ENCODE measurements around the gene E2F4.
A peak's percentile ranks its signal among the peaks of the same experiment; 100 is the strongest.

The E2F4 gene

DNA sequence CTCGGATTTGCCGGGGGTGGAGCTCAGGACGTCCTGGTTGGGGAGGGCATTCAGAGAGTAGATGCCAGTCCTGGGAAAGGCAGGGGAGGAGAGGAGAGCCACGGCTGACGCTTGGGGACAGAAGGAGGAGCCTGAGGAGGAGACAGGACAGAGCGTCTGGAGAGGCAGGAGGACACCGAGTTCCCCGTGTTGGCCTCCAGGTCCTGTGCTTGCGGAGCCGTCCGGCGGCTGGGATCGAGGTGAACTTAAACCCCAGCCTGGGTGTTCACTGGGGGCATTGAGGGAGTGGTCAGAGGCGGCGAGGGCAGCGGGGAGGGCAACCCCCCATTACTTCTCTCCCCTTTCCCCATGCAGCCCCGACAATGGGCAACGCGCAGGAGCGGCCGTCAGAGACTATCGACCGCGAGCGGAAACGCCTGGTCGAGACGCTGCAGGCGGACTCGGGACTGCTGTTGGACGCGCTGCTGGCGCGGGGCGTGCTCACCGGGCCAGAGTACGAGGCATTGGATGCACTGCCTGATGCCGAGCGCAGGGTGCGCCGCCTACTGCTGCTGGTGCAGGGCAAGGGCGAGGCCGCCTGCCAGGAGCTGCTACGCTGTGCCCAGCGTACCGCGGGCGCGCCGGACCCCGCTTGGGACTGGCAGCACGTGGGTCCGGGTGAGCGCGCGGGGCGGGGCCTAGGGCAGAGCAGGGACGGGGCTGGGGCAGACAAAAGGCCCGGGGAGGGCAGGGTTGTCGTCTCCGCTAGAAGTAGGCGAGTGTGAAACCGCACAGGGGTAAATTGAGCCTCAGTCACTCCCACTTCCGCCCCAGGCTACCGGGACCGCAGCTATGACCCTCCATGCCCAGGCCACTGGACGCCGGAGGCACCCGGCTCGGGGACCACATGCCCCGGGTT lies 17.9 kb upstream of the E2F4 start:
- peak overlapping the region; percentile 34 for H3K4me3 ChIP-seq (ENCODE audit: low read depth, low read length)

DNA sequence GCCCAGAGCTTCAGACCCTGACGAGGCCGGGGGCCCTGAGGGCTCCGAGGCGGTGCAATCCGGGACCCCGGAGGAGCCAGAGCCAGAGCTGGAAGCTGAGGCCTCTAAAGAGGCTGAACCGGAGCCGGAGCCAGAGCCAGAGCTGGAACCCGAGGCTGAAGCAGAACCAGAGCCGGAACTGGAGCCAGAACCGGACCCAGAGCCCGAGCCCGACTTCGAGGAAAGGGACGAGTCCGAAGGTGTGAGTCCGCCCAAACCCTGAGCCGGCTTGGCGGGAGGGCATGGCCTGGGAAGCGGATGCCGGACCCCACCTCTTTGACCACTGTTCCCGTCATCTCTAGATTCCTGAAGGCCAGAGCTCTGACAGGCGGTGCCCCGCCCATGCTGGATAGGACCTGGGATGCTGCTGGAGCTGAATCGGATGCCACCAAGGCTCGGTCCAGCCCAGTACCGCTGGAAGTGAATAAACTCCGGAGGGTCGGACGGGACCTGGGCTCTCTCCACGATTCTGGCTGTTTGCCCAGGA lies 17.2 kb upstream of the E2F4 start:
- H3K4me3 ChIP-seq (ENCODE audit: low read depth, low read length) = no peak overlapping the region
- TF ChIP-seq, protein P1, sequence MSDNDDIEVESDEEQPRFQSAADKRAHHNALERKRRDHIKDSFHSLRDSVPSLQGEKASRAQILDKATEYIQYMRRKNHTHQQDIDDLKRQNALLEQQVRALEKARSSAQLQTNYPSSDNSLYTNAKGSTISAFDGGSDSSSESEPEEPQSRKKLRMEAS (IDR thresholded peaks at IDR 0.05; ENCODE audit: low read depth, low read length) = no peak
- TF ChIP-seq MYC (IDR thresholded peaks at IDR 0.05; ENCODE audit: low read depth, low read length) (no peak), POLR2A (IDR thresholded peaks at IDR 0.05; ENCODE audit: extremely low read depth, insufficient read length) (no peak)
- TF ChIP-seq, protein P2, sequence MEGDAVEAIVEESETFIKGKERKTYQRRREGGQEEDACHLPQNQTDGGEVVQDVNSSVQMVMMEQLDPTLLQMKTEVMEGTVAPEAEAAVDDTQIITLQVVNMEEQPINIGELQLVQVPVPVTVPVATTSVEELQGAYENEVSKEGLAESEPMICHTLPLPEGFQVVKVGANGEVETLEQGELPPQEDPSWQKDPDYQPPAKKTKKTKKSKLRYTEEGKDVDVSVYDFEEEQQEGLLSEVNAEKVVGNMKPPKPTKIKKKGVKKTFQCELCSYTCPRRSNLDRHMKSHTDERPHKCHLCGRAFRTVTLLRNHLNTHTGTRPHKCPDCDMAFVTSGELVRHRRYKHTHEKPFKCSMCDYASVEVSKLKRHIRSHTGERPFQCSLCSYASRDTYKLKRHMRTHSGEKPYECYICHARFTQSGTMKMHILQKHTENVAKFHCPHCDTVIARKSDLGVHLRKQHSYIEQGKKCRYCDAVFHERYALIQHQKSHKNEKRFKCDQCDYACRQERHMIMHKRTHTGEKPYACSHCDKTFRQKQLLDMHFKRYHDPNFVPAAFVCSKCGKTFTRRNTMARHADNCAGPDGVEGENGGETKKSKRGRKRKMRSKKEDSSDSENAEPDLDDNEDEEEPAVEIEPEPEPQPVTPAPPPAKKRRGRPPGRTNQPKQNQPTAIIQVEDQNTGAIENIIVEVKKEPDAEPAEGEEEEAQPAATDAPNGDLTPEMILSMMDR (IDR thresholded peaks at IDR 0.05; ENCODE audit: low read depth, low read length) = no peak
- no peak for DNase-seq (ENCODE audit: low read depth)

More for the DNA sequence above, 17.9 kb upstream of the E2F4 start:
- DNase-seq (ENCODE audit: low read depth) = peak; percentile 88
- TF ChIP-seq POLR2A (IDR thresholded peaks at IDR 0.05; ENCODE audit: extremely low read depth, insufficient read length) (peak; percentile 38), MYC (IDR thresholded peaks at IDR 0.05; ENCODE audit: low read depth, low read length) (no peak; the same call in 1 of the 2 replicates)
- TF ChIP-seq, protein P1 (IDR thresholded peaks at IDR 0.05; ENCODE audit: low read depth, low read length) = peak; percentile 46; the same call in 1 of the 2 replicates
- TF ChIP-seq, protein P2 (IDR thresholded peaks at IDR 0.05; ENCODE audit: low read depth, low read length) = peak; percentile 5

DNA sequence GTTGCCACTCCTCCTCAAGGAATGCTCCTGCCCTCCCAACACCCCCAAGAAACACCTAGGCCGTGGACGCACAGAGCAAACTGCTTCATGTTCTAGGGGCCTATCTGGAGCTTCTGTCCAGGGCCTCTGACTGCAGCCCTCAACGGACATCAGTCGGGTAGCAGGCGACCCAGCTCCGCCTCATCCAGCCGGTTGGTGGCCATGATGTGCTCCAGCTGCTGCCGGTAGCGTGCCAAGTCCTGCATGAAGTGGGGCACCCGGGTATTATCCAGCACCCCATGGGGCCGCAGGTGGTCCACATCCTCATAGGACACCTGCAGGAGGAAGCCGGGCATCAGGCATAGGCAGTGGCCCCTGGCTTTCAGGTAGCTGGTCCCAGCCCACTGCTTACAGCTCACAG lies 15.3 kb upstream of the E2F4 start:
- DNase-seq (ENCODE audit: low read depth) = no peak
- TF ChIP-seq, protein P2 (IDR thresholded peaks at IDR 0.05; ENCODE audit: low read depth, low read length) = no peak
- TF ChIP-seq, protein P1 (IDR thresholded peaks at IDR 0.05; ENCODE audit: low read depth, low read length) = no peak
- TF ChIP-seq POLR2A (IDR thresholded peaks at IDR 0.05; ENCODE audit: extremely low read depth, insufficient read length) (no peak), MYC (IDR thresholded peaks at IDR 0.05; ENCODE audit: low read depth, low read length) (no peak)

GRCh38 chr16:67177743-67178699 lies 13.9 kb upstream of the E2F4 start:
- no peak overlapping the region for H3K4me3 ChIP-seq (ENCODE audit: low read depth, low read length)
- TF ChIP-seq, protein P1 (IDR thresholded peaks at IDR 0.05; ENCODE audit: low read depth, low read length) = no peak
- DNase-seq (ENCODE audit: low read depth) = peak; percentile 43

More for the DNA sequence above, 15.3 kb upstream of the E2F4 start:
- H3K4me3 ChIP-seq (ENCODE audit: low read depth, low read length) = no peak overlapping the region

DNA sequence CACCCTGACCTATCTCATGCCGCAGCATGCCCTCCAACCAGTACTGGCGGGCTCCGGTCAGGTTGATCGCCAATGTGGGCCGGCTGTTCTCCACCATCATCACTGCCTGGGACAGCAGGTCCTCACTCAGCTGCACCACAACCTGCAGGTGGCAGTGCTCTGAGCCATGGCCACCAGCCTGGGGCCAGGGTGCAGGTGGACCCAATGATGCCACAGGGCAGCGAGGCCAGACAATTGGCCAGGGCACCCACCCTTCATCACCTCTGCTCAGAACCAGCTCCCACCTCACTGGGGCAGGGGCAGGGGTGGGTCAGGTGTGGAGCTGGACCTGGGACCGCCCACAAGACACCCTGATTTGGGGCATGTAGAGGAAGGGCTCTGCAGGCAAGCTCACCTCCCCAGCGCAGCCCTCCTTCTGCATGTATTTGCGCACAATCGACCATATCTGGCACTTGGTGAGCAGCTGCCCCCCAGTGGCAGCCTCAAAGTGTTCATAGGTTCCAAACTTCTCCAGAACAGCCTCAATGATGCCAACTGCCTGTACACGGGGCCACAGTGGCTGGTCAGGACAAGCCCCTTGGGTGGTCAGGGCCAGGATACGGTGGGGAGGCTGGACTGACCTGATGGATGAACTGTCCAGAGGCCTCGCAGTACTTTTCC lies 12.4 kb upstream of the E2F4 start:
- no peak overlapping the region for H3K4me3 ChIP-seq (ENCODE audit: low read depth, low read length)
- TF ChIP-seq, protein P2 (IDR thresholded peaks at IDR 0.05; ENCODE audit: low read depth, low read length) = peak; percentile 61
- TF ChIP-seq, protein P1 (IDR thresholded peaks at IDR 0.05; ENCODE audit: low read depth, low read length) = no peak
- no peak for TF ChIP-seq POLR2A (IDR thresholded peaks at IDR 0.05; ENCODE audit: extremely low read depth, insufficient read length)
- TF ChIP-seq MYC (IDR thresholded peaks at IDR 0.05; ENCODE audit: low read depth, low read length) = no peak
- DNase-seq (ENCODE audit: low read depth) = peak; percentile 66

All from NB4 (cell line).